ENCODE measurements around the gene CARD10.

Gene CARD10

GRCh38 chr22:37520776-37521191 lies 1.6 kb upstream of the CARD10 start:
- POLR2A ChIA-PET = interaction anchor here (1.2 kb wide), 1 partner anchor 88 kb away, joined by 4 read pairs; the partner anchor contains the start of gene GGA1
- TF ChIP-seq SP1 (IDR thresholded peaks at IDR 0.05) (no peak), BHLHE40 (IDR thresholded peaks at IDR 0.05; ENCODE audit: borderline replicate concordance) (no peak), TARDBP (IDR thresholded peaks at IDR 0.05) (no peak), LEF1 (IDR thresholded peaks at IDR 0.05; ENCODE audit: borderline replicate concordance) (no peak), CTBP1 (IDR thresholded peaks at IDR 0.05; ENCODE audit: borderline replicate concordance) (no peak), FOXM1 (IDR thresholded peaks at IDR 0.05; ENCODE audit: borderline replicate concordance) (no peak), ARNT (IDR thresholded peaks at IDR 0.05) (no peak), SUZ12 (IDR thresholded peaks at IDR 0.05) (no peak), FOXA1 (IDR thresholded peaks at IDR 0.05) (no peak), NFRKB (IDR thresholded peaks at IDR 0.05) (no peak), ELF4 (IDR thresholded peaks at IDR 0.05) (no peak), FOXK2 (IDR thresholded peaks at IDR 0.05) (no peak), L3MBTL2 (conservative IDR thresholded peaks at IDR 0.05) (no peak)
- CTCF ChIA-PET = interaction anchor here (0.6 to 1.7 kb wide), 2 partner anchors 86 kb away, joined by 3 to 5 read pairs; no protein-coding TSS in a partner anchor
- DNase-seq (ENCODE audit: extremely low spot score) = no peak

- POLR2A ChIA-PET = no interaction called here
- peak; percentile 54 for DNase-seq (ENCODE audit: extremely low spot score)
- CTCF ChIA-PET = interaction anchor here (1.1 to 1.5 kb wide), 2 partner anchors 47 to 88 kb away, joined by 3 read pairs; no protein-coding TSS in a partner anchor
- no peak for TF ChIP-seq HDGF (IDR thresholded peaks at IDR 0.05; ENCODE audit: borderline replicate concordance)
- TF ChIP-seq TARDBP (IDR thresholded peaks at IDR 0.05) = no peak
- TF ChIP-seq LEF1 (IDR thresholded peaks at IDR 0.05; ENCODE audit: borderline replicate concordance) = no peak
- no peak for TF ChIP-seq SUZ12 (IDR thresholded peaks at IDR 0.05)
Observed at GRCh38 chr22:37518509-37519267, 527 bp downstream of the CARD10 start.

GRCh38 chr22:37517826-37518450 lies 1.3 kb downstream of the CARD10 start:
- TF ChIP-seq FOXM1 (IDR thresholded peaks at IDR 0.05; ENCODE audit: borderline replicate concordance) = no peak
- no peak for TF ChIP-seq SUZ12 (IDR thresholded peaks at IDR 0.05)
- TF ChIP-seq ZNF384 (IDR thresholded peaks at IDR 0.05) = no peak
- no peak for TF ChIP-seq LEF1 (IDR thresholded peaks at IDR 0.05; ENCODE audit: borderline replicate concordance)
- no peak for TF ChIP-seq NFRKB (IDR thresholded peaks at IDR 0.05)
- no peak for TF ChIP-seq L3MBTL2 (conservative IDR thresholded peaks at IDR 0.05)
- TF ChIP-seq PKNOX1 (IDR thresholded peaks at IDR 0.05) = no peak
- no peak for TF ChIP-seq FOXA1 (IDR thresholded peaks at IDR 0.05)
- no peak for TF ChIP-seq SP1 (IDR thresholded peaks at IDR 0.05)
- TF ChIP-seq HDGF (IDR thresholded peaks at IDR 0.05; ENCODE audit: borderline replicate concordance) = no peak
- no peak for TF ChIP-seq ARNT (IDR thresholded peaks at IDR 0.05)
- no peak for TF ChIP-seq FOXK2 (IDR thresholded peaks at IDR 0.05)
- TF ChIP-seq ELF4 (IDR thresholded peaks at IDR 0.05) = no peak
- no peak for TF ChIP-seq CTBP1 (IDR thresholded peaks at IDR 0.05; ENCODE audit: borderline replicate concordance)
- no peak for TF ChIP-seq BHLHE40 (IDR thresholded peaks at IDR 0.05; ENCODE audit: borderline replicate concordance)
- TF ChIP-seq TARDBP (IDR thresholded peaks at IDR 0.05) = no peak
- ChIA-PET POLR2A (no interaction called here), CTCF (no interaction called here)
- DNase-seq (ENCODE audit: extremely low spot score) = no peak

- no peak for DNase-seq (ENCODE audit: extremely low spot score)
- ChIA-PET CTCF (no interaction called here), POLR2A (no interaction called here)
- TF ChIP-seq SP1 (IDR thresholded peaks at IDR 0.05) = no peak
- TF ChIP-seq FOXK2 (IDR thresholded peaks at IDR 0.05) = no peak
- no peak for TF ChIP-seq FOXA1 (IDR thresholded peaks at IDR 0.05)
- TF ChIP-seq HDGF (IDR thresholded peaks at IDR 0.05; ENCODE audit: borderline replicate concordance) = no peak
- TF ChIP-seq SUZ12 (IDR thresholded peaks at IDR 0.05) = no peak
- TF ChIP-seq ARNT (IDR thresholded peaks at IDR 0.05) = no peak
Observed at GRCh38 chr22:37516456-37516855, 2.8 kb downstream of the CARD10 start.

GRCh38 chr22:37515901-37516300 lies 3.3 kb downstream of the CARD10 start:
- CTCF ChIA-PET = no interaction called here
- DNase-seq (ENCODE audit: extremely low spot score) = no peak
- TF ChIP-seq SP1 (IDR thresholded peaks at IDR 0.05) = no peak
- POLR2A ChIA-PET = no interaction called here

GRCh38 chr22:37514526-37515051 lies 4.6 kb downstream of the CARD10 start:
- POLR2A ChIA-PET = no interaction called here
- no peak for TF ChIP-seq BHLHE40 (IDR thresholded peaks at IDR 0.05; ENCODE audit: borderline replicate concordance)
- TF ChIP-seq LEF1 (IDR thresholded peaks at IDR 0.05; ENCODE audit: borderline replicate concordance) = no peak
- no peak for TF ChIP-seq ARNT (IDR thresholded peaks at IDR 0.05)
- no peak for TF ChIP-seq PKNOX1 (IDR thresholded peaks at IDR 0.05)
- no peak for TF ChIP-seq CTBP1 (IDR thresholded peaks at IDR 0.05; ENCODE audit: borderline replicate concordance)
- TF ChIP-seq TARDBP (IDR thresholded peaks at IDR 0.05) = no peak
- TF ChIP-seq NFRKB (IDR thresholded peaks at IDR 0.05) = no peak
- no peak for TF ChIP-seq L3MBTL2 (conservative IDR thresholded peaks at IDR 0.05)
- no peak for DNase-seq (ENCODE audit: extremely low spot score)
- CTCF ChIA-PET = no interaction called here
